OCI-LY3 (cell line): Measurements from ENCODE around the gene HBS1L.

ENCODE experiments used
- EZH2phosphoT487 ChIP-seq: fragments of 200-600 bp; shearing (Covaris generic); IDR thresholded peaks from 2 replicates; pipeline ENCODE4 v1.6.1; 2018; ENCODE audit warnings: antibody characterized with exemption, mixed run types, low read depth
- TF ChIP-seq, protein P1 (sequence below): fragments of 200-600, 300-600 bp; sonication (generic); IDR thresholded peaks from 2 replicates; pipeline ENCODE4 v1.5.1; 2014; ENCODE audit warnings: antibody characterized with exemption, low read length, low read depth

DNA sequence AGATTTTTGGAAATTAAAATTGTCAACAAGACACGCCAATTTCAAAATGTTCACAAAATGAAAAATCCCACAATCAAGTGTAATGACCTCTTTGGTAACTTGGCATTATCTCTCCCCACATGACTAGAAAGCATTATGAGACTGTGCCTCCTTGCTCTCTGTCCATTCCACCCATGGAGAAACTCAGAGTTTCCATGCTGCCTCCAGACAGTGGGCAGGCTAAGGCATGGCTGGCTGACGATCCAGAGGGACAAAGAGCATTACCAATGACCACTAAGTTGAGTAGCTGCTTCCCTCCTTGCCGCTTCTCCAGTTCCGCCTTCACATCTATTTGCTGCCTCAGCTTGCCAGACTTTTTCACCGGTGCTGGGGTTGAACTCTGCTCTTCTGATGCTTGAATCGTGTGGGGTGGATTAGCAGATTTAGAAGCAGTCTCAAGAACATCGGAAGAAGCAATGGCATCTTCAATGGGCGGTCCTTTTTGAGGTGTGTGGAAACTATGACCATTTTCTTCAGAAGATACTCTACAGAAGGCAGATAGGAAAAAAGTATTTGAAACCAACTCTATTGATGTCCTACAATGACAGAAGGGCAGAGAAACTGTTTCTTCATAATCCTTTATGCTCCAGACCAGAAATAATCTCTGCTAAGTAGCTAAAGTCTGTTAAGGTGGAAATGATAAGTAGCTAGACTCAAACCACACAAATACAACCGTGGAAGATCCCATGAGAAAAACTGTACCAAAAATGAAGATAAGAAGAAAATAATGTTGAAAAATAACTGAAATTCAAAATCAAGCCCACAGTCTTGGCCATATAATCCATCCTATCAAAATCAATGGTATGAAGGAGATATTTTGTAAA, 57.3 kb downstream of the HBS1L start:
- TF ChIP-seq, protein P1, sequence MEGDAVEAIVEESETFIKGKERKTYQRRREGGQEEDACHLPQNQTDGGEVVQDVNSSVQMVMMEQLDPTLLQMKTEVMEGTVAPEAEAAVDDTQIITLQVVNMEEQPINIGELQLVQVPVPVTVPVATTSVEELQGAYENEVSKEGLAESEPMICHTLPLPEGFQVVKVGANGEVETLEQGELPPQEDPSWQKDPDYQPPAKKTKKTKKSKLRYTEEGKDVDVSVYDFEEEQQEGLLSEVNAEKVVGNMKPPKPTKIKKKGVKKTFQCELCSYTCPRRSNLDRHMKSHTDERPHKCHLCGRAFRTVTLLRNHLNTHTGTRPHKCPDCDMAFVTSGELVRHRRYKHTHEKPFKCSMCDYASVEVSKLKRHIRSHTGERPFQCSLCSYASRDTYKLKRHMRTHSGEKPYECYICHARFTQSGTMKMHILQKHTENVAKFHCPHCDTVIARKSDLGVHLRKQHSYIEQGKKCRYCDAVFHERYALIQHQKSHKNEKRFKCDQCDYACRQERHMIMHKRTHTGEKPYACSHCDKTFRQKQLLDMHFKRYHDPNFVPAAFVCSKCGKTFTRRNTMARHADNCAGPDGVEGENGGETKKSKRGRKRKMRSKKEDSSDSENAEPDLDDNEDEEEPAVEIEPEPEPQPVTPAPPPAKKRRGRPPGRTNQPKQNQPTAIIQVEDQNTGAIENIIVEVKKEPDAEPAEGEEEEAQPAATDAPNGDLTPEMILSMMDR = no peak
- TF ChIP-seq EZH2phosphoT487 = no peak
